Nephron progenitor cell (in vitro differentiated cells): Measurements from ENCODE around the gene ZNF76.

ENCODE experiments used
- DNase-seq: peaks from one replicate; pipeline ENCODE4 v3.0.0; 2021
- H3K27ac Mint-ChIP-seq: 2 replicates; pipeline ENCODE4 v1.8.0; 2021; ENCODE audit warnings: mild to moderate bottlenecking, moderate library complexity, mixed read lengths
- H3K27me3 Mint-ChIP-seq: 2 replicates; pipeline ENCODE4 v1.8.0; 2021; ENCODE audit warnings: mild to moderate bottlenecking, low read depth, mixed read lengths; ENCODE audit not compliant: poor library complexity
- H3K36me3 Mint-ChIP-seq: 2 replicates; pipeline ENCODE4 v1.8.0; 2021; ENCODE audit warnings: low read depth, mixed read lengths
- H3K4me1 Mint-ChIP-seq: 2 replicates; pipeline ENCODE4 v1.8.0; 2021; ENCODE audit warnings: mixed read lengths
- H3K4me3 Mint-ChIP-seq: 2 replicates; pipeline ENCODE4 v1.8.0; 2021; ENCODE audit warnings: mild to moderate bottlenecking, moderate library complexity, mixed read lengths
- H3K9me3 Mint-ChIP-seq: 2 replicates; pipeline ENCODE4 v1.8.0; 2021; ENCODE audit warnings: mild to moderate bottlenecking, moderate library complexity, mixed read lengths
- CTCF ChIP-seq: fragments of 200-600 bp; sonication (generic); IDR thresholded peaks from 2 replicates; pipeline ENCODE4 v1.5.0; 2021; ENCODE audit warnings: antibody characterized with exemption

The ZNF76 gene

GRCh38 chr6:35264550-35265274 lies 5.2 kb downstream of the ZNF76 start:
- DNase-seq, result no peak
- no peak overlapping the region for H3K27ac Mint-ChIP-seq
- no peaks in the 10 kb centered on the region for H3K9me3 Mint-ChIP-seq
- H3K36me3 Mint-ChIP-seq, result peaks cover 10% of the 10 kb centered on the region
- H3K4me3 Mint-ChIP-seq, result no peak overlapping the region
- no peak for TF ChIP-seq CTCF
- H3K4me1 Mint-ChIP-seq, result peaks cover 56% of the 10 kb centered on the region
- no peaks in the 10 kb centered on the region for H3K27me3 Mint-ChIP-seq

GRCh38 chr6:35265523-35265922 lies 6.0 kb downstream of the ZNF76 start:
- H3K36me3 Mint-ChIP-seq, result peaks cover 15% of the 10 kb centered on the region
- H3K9me3 Mint-ChIP-seq, result no peaks in the 10 kb centered on the region
- no peak overlapping the region for H3K4me3 Mint-ChIP-seq
- TF ChIP-seq CTCF, result no peak
- H3K4me1 Mint-ChIP-seq, result peaks cover 50% of the 10 kb centered on the region
- no peak for DNase-seq
- no peak overlapping the region for H3K27ac Mint-ChIP-seq
- H3K27me3 Mint-ChIP-seq, result no peaks in the 10 kb centered on the region

GRCh38 chr6:35267446-35267845 lies 7.9 kb downstream of the ZNF76 start:
- no peak overlapping the region for H3K27ac Mint-ChIP-seq
- peaks cover 21% of the 10 kb centered on the region for H3K36me3 Mint-ChIP-seq
- H3K4me1 Mint-ChIP-seq, result peaks cover 30% of the 10 kb centered on the region
- no peaks in the 10 kb centered on the region for H3K9me3 Mint-ChIP-seq
- no peaks in the 10 kb centered on the region for H3K27me3 Mint-ChIP-seq
- TF ChIP-seq CTCF, result no peak
- H3K4me3 Mint-ChIP-seq, result no peak overlapping the region
- DNase-seq, result no peak

GRCh38 chr6:35267897-35268296 lies 8.4 kb downstream of the ZNF76 start:
- TF ChIP-seq CTCF, result no peak
- peaks cover 26% of the 10 kb centered on the region for H3K4me1 Mint-ChIP-seq
- no peaks in the 10 kb centered on the region for H3K27me3 Mint-ChIP-seq
- H3K9me3 Mint-ChIP-seq, result no peaks in the 10 kb centered on the region
- no peak for DNase-seq
- no peak overlapping the region for H3K27ac Mint-ChIP-seq
- no peak overlapping the region for H3K4me3 Mint-ChIP-seq
- H3K36me3 Mint-ChIP-seq, result peaks cover 21% of the 10 kb centered on the region

GRCh38 chr6:35272005-35272404 lies 12.5 kb downstream of the ZNF76 start:
- Mint-ChIP-seq H3K27me3 (no peaks in the 10 kb centered on the region), H3K4me1 (peaks cover 26% of the 10 kb centered on the region), H3K4me3 (no peak overlapping the region), H3K36me3 (peaks cover 15% of the 10 kb centered on the region), H3K27ac (no peak overlapping the region), H3K9me3 (no peaks in the 10 kb centered on the region)
- no peak for DNase-seq
- TF ChIP-seq CTCF, result no peak

GRCh38 chr6:35273822-35274559 lies 14.5 kb downstream of the ZNF76 start:
- H3K36me3 Mint-ChIP-seq, result peaks cover 11% of the 10 kb centered on the region
- H3K27ac Mint-ChIP-seq, result no peak overlapping the region
- TF ChIP-seq CTCF, result no peak
- no peak for DNase-seq
- H3K9me3 Mint-ChIP-seq, result no peaks in the 10 kb centered on the region
- H3K4me1 Mint-ChIP-seq, result peaks cover 21% of the 10 kb centered on the region
- H3K27me3 Mint-ChIP-seq, result peaks cover 4% of the 10 kb centered on the region
- no peak overlapping the region for H3K4me3 Mint-ChIP-seq
